HG03469 (cell line): Measurements from ENCODE around the gene NBPF1.
"Not testable (repeated sequence)": the region's sequence is repeated elsewhere in the genome, so short reads cannot be mapped to it uniquely, and the experiment has no call there.

Experiments used
- ATAC-seq: cut with Tn5 transposase; IDR thresholded peaks from one replicate; pipeline ENCODE4 v1.9.1; 2021; ENCODE audit warnings: mild to moderate bottlenecking, moderate library complexity, moderate number of reproducible peaks; ENCODE audit not compliant: unreplicated experiment

NBPF1 gene

GRCh38 chr1:16557034-16557433, 56.3 kb downstream of the NBPF1 start:
- not testable (repeated sequence) for ATAC-seq

GRCh38 chr1:16553244-16553643, 60.1 kb downstream of the NBPF1 start:
- ATAC-seq: not testable (repeated sequence)

- ATAC-seq: not testable (repeated sequence)
Measured at GRCh38 chr1:16550212-16550918, 63.0 kb downstream of the NBPF1 start.

- not testable (repeated sequence) for ATAC-seq
Measured at GRCh38 chr1:16549545-16549944, 63.8 kb downstream of the NBPF1 start.

DNA sequence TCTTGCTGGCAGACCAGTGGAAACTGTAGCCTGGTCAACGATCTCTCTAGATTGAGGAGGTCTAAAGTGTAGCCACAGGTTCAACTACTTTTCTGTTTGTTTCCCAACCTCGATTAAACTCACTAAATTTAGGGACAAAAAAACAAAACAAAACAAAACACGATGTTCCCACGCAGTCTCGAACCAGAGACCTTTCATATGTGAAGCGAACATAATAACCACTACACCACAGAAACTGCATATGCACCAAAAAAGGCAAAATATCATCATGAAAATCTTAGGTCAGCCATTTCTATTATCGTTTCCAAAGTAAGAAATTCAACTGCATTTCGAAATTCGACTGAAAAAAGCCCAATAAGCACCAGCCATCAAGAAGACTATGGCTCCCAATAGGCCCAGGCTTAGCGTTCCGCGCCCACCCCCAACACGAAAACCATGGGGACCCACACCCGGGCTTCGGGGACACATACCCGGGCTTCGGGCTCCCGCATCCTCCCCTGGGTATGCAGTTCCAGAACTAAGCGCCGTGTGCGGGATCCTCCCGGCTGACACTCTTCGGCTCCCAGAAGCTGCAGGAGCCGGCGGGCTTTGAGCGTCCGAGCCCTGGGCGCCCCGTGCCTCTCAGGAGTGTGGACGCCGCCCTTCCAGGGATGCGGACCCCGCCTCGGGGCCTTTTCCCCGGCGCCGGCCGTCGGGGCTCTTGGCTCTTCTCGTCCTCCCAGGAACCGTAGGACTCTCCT, 65.7 kb downstream of the NBPF1 start:
- not testable (repeated sequence) for ATAC-seq

DNA sequence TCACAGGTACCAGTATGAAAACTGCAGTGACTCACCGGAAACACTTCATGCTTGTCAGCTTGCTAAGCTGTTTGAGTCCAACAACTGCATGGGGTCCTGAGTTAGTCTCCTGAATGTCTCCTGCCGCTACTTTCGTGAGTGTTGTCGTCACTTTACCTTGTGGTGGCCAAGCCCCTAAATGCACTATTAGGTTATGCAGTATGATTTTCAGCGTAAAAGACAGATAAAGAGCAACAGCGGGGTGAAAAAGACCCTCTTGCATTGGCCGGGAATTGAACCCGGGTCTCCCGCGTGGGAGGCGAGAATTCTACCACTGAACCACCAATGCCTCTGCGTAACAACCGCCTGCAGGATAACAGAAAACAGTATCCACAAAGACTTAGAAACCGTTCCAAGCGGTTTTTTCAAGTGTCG, 67.7 kb downstream of the NBPF1 start:
- not testable (repeated sequence) for ATAC-seq

GRCh38 chr1:16540421-16540893, 72.9 kb downstream of the NBPF1 start:
- not testable (repeated sequence) for ATAC-seq

- ATAC-seq: not testable (repeated sequence)
Measured at GRCh38 chr1:16537528-16537927, 75.8 kb downstream of the NBPF1 start.

GRCh38 chr1:16536796-16537195, 76.6 kb downstream of the NBPF1 start:
- not testable (repeated sequence) for ATAC-seq

- ATAC-seq: not testable (repeated sequence)
Measured at GRCh38 chr1:16535898-16536297, 77.5 kb downstream of the NBPF1 start.

GRCh38 chr1:16535487-16535886, 77.9 kb downstream of the NBPF1 start:
- ATAC-seq: not testable (repeated sequence)

GRCh38 chr1:16534829-16535456, 78.4 kb downstream of the NBPF1 start:
- ATAC-seq: not testable (repeated sequence)

GRCh38 chr1:16534239-16534828, 79.0 kb downstream of the NBPF1 start:
- not testable (repeated sequence) for ATAC-seq

DNA sequence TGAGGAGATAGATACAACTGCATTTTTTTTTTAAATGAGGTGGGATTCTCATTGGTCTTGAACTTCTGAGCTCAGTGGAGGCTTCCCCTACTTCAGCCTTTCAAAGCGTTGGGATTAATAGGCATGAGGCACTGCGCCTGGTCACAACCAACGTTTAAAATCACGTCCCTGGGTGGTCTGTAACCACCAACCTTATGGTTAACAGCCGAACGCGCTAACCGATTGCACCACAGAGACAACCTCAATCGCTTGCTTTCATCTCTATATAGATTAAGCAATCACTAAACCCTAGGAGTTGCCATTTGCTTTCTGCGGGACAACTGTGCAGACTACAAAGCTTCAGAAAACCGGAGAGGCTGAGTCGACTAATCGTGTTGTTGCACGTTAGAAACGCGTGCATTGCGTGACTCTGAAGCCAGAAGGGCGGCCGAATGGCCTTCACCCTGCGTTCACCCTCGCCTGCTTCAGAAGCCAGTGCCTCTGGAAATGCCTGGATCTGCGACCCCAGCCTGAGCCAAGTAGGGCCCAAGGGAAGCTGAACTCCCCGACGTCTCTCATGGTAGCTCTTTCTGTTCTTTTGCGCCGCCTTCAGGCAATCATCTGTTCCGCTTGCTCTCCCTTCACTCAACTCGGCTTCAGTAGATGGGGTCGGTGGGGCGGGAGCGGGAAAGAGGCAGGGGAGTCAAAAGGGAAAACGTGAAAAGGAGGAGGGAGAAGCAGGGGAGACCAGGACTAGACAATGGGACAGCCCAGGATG, 81.0 kb downstream of the NBPF1 start:
- ATAC-seq: not testable (repeated sequence)

DNA sequence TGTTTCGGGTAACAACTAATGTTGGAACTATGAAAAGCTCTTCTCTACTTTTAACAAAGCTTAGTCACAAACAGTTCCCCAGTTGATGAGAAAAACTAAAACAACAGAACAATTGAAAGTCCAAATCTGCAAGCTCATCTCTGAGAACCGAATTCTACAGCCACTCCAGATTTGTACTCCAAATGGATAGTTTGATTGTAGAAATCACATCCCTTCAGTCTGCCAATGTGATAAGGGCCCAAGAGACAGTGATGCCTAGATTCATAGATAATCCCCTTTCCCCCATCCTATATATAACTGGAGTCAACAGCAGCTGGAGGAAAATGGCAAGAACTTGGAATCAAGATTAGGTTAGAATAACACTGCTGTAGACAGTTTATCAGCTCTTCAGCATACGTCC, 85.0 kb downstream of the NBPF1 start:
- not testable (repeated sequence) for ATAC-seq

- not testable (repeated sequence) for ATAC-seq
Measured at GRCh38 chr1:16525769-16526168, 87.6 kb downstream of the NBPF1 start.

DNA sequence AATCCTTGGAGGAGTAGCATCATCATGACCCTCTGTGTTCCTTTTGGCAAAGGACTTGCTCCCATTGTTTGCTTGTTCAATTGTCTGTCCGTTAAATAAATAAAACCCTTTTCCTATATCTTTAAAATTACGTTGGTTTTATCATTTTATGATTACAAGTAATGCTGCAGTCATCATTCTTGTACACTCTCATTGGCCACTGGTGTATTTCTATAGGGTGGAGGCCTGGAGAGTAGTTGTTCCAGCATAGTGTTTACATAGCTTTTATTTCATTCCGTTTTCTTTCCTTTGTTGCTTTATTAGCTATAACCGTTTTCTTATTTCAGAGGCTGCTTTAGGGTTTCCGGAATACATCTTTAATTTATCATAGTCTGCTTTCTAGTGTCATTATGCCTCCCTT, 91.7 kb downstream of the NBPF1 start:
- not testable (repeated sequence) for ATAC-seq

- ATAC-seq: no peak
Measured at GRCh38 chr1:16521288-16521583, 92.1 kb downstream of the NBPF1 start.

DNA sequence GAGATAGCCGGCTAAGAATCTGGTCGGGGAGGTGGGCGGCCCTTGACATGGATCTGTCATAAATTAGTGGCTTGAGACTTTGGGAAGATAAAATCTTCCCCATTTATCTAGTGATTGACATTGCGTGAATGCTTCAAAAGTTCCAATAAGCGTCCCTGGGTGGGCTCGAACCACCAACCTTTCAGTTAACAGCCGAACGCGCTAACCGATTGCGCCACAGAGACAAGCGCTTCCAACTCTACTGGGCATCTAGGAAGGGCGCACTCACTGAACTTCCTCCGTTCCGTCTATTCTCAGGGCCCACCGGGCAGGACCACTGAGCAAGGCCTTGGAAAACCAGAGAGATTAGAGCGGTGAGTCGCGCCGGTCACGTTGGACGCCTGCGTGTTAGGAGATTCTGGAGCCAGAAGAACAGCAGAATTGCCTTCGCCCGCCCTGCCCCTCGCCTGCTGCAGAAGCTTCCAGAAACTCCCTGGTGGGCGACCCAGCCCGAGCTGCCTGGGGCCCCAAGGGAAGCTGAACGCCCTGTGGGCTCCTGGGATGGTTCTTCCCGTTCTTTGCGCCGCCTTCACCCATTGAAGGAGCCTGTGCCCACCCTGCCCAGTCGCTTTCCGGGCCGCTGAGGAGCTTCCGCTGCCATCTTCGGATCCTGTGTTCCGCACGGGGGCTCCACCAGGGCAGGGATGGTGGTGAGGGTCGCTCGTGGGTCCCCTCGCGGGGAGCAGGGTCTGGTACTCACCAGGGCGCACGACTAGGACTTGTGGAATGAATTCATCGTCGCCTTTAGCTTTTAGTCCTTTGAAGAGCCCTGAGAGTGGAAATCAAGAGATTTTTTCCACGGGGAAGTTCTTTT, 92.7 kb downstream of the NBPF1 start:
- not testable (repeated sequence) for ATAC-seq
